HepG2 (cell line): ENCODE results near the gene BMP8A. TPM values are rescaled to one million over a fixed set of nuclear protein-coding genes. Genes with fewer than 3 reads are reported as not detected.

Experiments
- ATAC-seq: fragments of 200-7000 bp; cut with Tn5 transposase; 3 replicates; pipeline ENCODE4 v1.9.1; 2020; ENCODE audit warnings: mild to moderate bottlenecking, moderate library complexity
- BruUV-seq: library from RNA; stranded (reverse); fragments of 400-500 nt; replicated peaks from 2 replicates; lab custom pipeline; 2021; lab: Mats Ljungman, UMichigan
- CTCF ChIA-PET: fragments of 300-600 bp; formaldehyde crosslinking; extraction: SDS; loops from one replicate; lab custom pipeline; 2021; ENCODE audit warnings: low total read pairs, inconsistent platforms, low intra/inter-chr PET ratio; lab: Yijun Ruan, JAX
- POLR2A ChIA-PET: fragments of 350-600 bp; sonication (Branson Sonifier 250); formaldehyde crosslinking; loops from one replicate; lab custom pipeline; 2020; ENCODE audit warnings: antibody characterized with exemption, inconsistent platforms; lab: Yijun Ruan, JAX
- DNase-seq: peaks from one replicate; pipeline ENCODE4 v3.0.0-alpha.2; 2015; ENCODE audit warnings: low spot score
- FAIRE-seq: peaks from 3 replicates; lab custom pipeline; 2011; peaks lifted over from hg19 to GRCh38; lab: Jason Lieb, UNC
- H2AFZ ChIP-seq: one replicate; pipeline ENCODE4 v1.6.1; 2011; ENCODE audit warnings: low read length, inconsistent platforms
- H3K27ac ChIP-seq: fragments of 300-600 bp; 3 replicates; pipeline ENCODE4 v1.8.0; 2011; ENCODE audit warnings: mixed run types, mild to moderate bottlenecking, mixed read lengths, low read length, inconsistent platforms; ENCODE audit not compliant: insufficient read depth; ENCODE audit errors: extremely low read length
- H3K27me3 ChIP-seq, 2 experiments: fragments of 200-600 bp in 1 of 2; 2 replicates in 1 of 2; 3 replicates in 1 of 2; pipeline versions ENCODE4 v1.6.0 to v1.8.0; 2011; ENCODE audit warnings: low read length in 2 of 2, mild to moderate bottlenecking in 2 of 2, moderate library complexity in 2 of 2, inconsistent platforms in 1 of 2; ENCODE audit not compliant: insufficient read depth in 2 of 2, control insufficient read depth in 1 of 2
- H3K36me3 ChIP-seq, 2 experiments: fragments of 200-600 bp in 1 of 2; replicated peaks in 1 of 2; 2 replicates in 1 of 2; 3 replicates in 1 of 2; pipeline versions ENCODE4 v1.5.1 to v1.8.0; 2011; ENCODE audit warnings: low read length in 2 of 2, inconsistent platforms in 1 of 2; ENCODE audit not compliant: insufficient read depth in 2 of 2, control insufficient read depth in 1 of 2
- H3K4me1 ChIP-seq: 2 replicates; pipeline ENCODE4 v1.5.1; 2012; ENCODE audit warnings: low read length, inconsistent platforms; ENCODE audit not compliant: insufficient read depth
- H3K4me2 ChIP-seq: 2 replicates; pipeline ENCODE4 v1.6.0; 2011; ENCODE audit warnings: low read depth, low read length, inconsistent platforms
- H3K4me3 ChIP-seq, 3 experiments: fragments of 200-600 bp in 1 of 3; sonication (generic), shearing (Covaris generic) in 1 of 3; replicated peaks in 1 of 3; 2 replicates each; pipeline ENCODE4 v1.5.1; 2011 to 2016; ENCODE audit warnings: low read length in 3 of 3, inconsistent platforms in 2 of 3, low read depth in 2 of 3, mild to moderate bottlenecking in 2 of 3, control low read depth in 1 of 3, mixed read lengths in 1 of 3; ENCODE audit not compliant: insufficient read depth in 1 of 3
- H3K79me2 ChIP-seq: one replicate; pipeline ENCODE4 v1.6.1; 2011; ENCODE audit warnings: low read length, inconsistent platforms; ENCODE audit not compliant: insufficient read depth
- H3K9ac ChIP-seq: 2 replicates; pipeline ENCODE4 v1.6.0; 2011; ENCODE audit warnings: mild to moderate bottlenecking, low read depth, low read length, inconsistent platforms; ENCODE audit not compliant: insufficient read depth
- H3K9me3 ChIP-seq: 2 replicates; pipeline ENCODE4 v1.5.1; 2012; ENCODE audit warnings: mild to moderate bottlenecking, low read length
- H4K20me1 ChIP-seq: 2 replicates; pipeline ENCODE4 v1.6.0; 2011; ENCODE audit warnings: inconsistent platforms, mild to moderate bottlenecking, low read length, moderate library complexity; ENCODE audit not compliant: insufficient read depth
- AFF4 ChIP-seq: sonication (generic); formaldehyde crosslinking; IDR thresholded peaks from 2 replicates; pipeline ENCODE4 v1.4.0; 2020; ENCODE audit warnings: missing genetic modification reagents
- NR2F1 ChIP-seq, 2 experiments: fragments of 450-650 bp in 1 of 2; formaldehyde crosslinking in 1 of 2; IDR thresholded peaks; 2 replicates each; pipeline versions ENCODE4 v1.5.0 to v1.6.1; 2016 to 2020; ENCODE audit warnings: mild to moderate bottlenecking in 1 of 2, missing compliant biosample characterization in 1 of 2, missing genetic modification reagents in 1 of 2, moderate library complexity in 1 of 2
- ZBTB3 ChIP-seq: sonication (generic); formaldehyde crosslinking; IDR thresholded peaks from 2 replicates; pipeline ENCODE4 v1.4.0; 2020; ENCODE audit warnings: low read depth, mild to moderate bottlenecking, moderate library complexity, missing genetic modification reagents, borderline replicate concordance
- ZEB1 ChIP-seq: IDR thresholded peaks from 2 replicates; pipeline ENCODE4 v1.6.1; 2012; ENCODE audit warnings: mild to moderate bottlenecking, low read depth, inconsistent platforms; ENCODE audit not compliant: insufficient replicate concordance
- ZFY ChIP-seq: sonication (generic); formaldehyde crosslinking; IDR thresholded peaks from 2 replicates; pipeline ENCODE4 v1.4.0; 2020; ENCODE audit warnings: missing genetic modification reagents
- ZNF850 ChIP-seq: sonication (generic); formaldehyde crosslinking; conservative IDR thresholded peaks from 2 replicates; pipeline ENCODE4 v1.9.0; 2021; ENCODE audit warnings: mild to moderate bottlenecking, missing genetic modification reagents
- in situ Hi-C: cut with HindIII; loops from 2 replicates; pipeline ENCODE4 v1.10.0; 2017; ENCODE audit warnings: low pct_unique_long_range_greater_than_20kb; ENCODE audit not compliant: extremely low pct_ligation_motif_present
- intact Hi-C: fragments of 100-400 bp; cut with micrococcal nuclease; formaldehyde crosslinking; loops from one replicate; pipeline ENCODE4 v1.10.0; 2022; ENCODE audit not compliant: unreplicated experiment
- polyA plus RNA-seq, 8 experiments: library from polyadenylated mRNA; depleted of rRNA in 3 of 8; stranded (reverse) in 7 of 8; unstranded in 1 of 8; fragments of >200 nt; fragmentation: Illumina TruSeq in 4 of 8; extraction: Trizol in 4 of 8; gene quantifications; 2 replicates each; pipeline versions ENCODE4 v1.2.1 to v1.2.3, GENCODE V29; 2011 to 2016; ENCODE audit warnings: low read depth in 4 of 8, missing spikeins in 1 of 8, mixed read lengths in 1 of 8; ENCODE audit not compliant: insufficient read depth in 1 of 8
- total RNA-seq, 5 experiments: library from RNA; depleted of rRNA; stranded (reverse); fragments of >200 nt; fragmentation: Illumina TruSeq; extraction: Trizol; gene quantifications; 2 replicates each; pipeline ENCODE4 v1.2.3, GENCODE V29; 2016; ENCODE audit warnings: low read depth in 1 of 5

The BMP8A gene
- total and polyA plus RNA-seq, 2 of the 13 experiments (the other 11 are each of a cell fraction or from before 2014, with no cell fraction given): 0.05 TPM; not detected in 1

GRCh38 chr1:39491146-39491921 lies at the start of gene BMP8A (continued):
- TF ChIP-seq AFF4 (CRISPR knock-in tag): no peak
- TF ChIP-seq ZNF850: no peak
- no peak for TF ChIP-seq ZBTB3 (CRISPR knock-in tag)
- peak; percentile 52; the same call in 1 of the 2 replicates for TF ChIP-seq ZFY (CRISPR knock-in tag)
- TF ChIP-seq ZEB1: no peak
- TF ChIP-seq, all 625 proteins: peak for 44

- no peak for TF ChIP-seq NR2F1 (CRISPR knock-in tag; IDR thresholded peaks at IDR 0.05)
- Histone ChIP-seq H3K4me2 (no peak overlapping the region), H3K9me3 (no peaks in the 10 kb centered on the region), H3K27ac (no peak overlapping the region), H3K4me3 (no peak overlapping the region), H3K36me3 (peaks cover 43 to 78% of the 10 kb centered on the region in 2 experiments), H3K27me3 (no peaks in the 10 kb centered on the region), H4K20me1 (no peaks in the 10 kb centered on the region; the same call in 1 of the 2 replicates), H2AFZ (no peak overlapping the region), H3K9ac (no peak overlapping the region), H3K4me1 (no peaks in the 10 kb centered on the region), H3K79me2 (no peaks in the 10 kb centered on the region)
- ATAC-seq (no peak), FAIRE-seq (no peak), DNase-seq (no peak)
- CTCF ChIA-PET: no interaction called here
- in situ Hi-C loops (no loop called here), intact Hi-C loops (no loop called here)
- POLR2A ChIA-PET: no interaction called here
- BruUV-seq: no TSS peak
Observed at GRCh38 chr1:39441797-39442196, 49.6 kb upstream of the BMP8A start.
